Heart left ventricle (tissue), 13 donors: ENCODE results near the gene YWHAQ.
"Not testable (repeated sequence)": the region's sequence is repeated elsewhere in the genome, so short reads cannot be mapped to it uniquely, and the experiment has no call there.

ENCODE experiments used
- CTCF ChIP-seq, 12 donors: fragments of 200-600 bp; sonication (generic) in 4 of 12; IDR thresholded peaks; one replicate each; pipeline versions ENCODE4 v1.5.0 to v1.8.0; 2018 to 2022; ENCODE audit warnings: antibody characterized with exemption in 12 of 12, mild to moderate bottlenecking in 5 of 12
- POLR2A ChIP-seq, 2 donors: fragments of 450-650 bp; IDR thresholded peaks; one replicate each; pipeline ENCODE4 v1.6.1; 2017; ENCODE audit warnings: antibody characterized with exemption in 2 of 2, mild to moderate bottlenecking in 2 of 2, moderate library complexity in 2 of 2
- donor health status: ischemic (EF 13 %, LVEDD 7.1; RV severe dilation, severe dysfunction).
- donor health status: DM: no; HTN: yes; CAD: no.
- donor health status: DM: no; HTN: no; CAD: no.
- donor health status: ischemic (EF 25% LVEDD 6.9; RV normal size, moderate dysfunction).
- donor health status: ischemic (EF 25% LVEDD 5.7; RV mildly dilated, moderate dysfunction).
- donor health status: ischemic (EF 35%, LVEDD 5.7; RV mildly dilated, moderate dysfunction).
- donor health status: nonischemic (EF 11% LVEDD 7.7; RV severe dilation, severe dysfunction).
- donor health status: DM: yes; HTN: yes; CAD: no.
- donor health status: PGD.
- donor health status: ischemic (EF 29% LVEDD 5.4; RV normal size, mild dysfunction).
- donor health status: nonischemic (EF 23%, LVEDD 6.1; RV moderate dilation, normal function).

DNA sequence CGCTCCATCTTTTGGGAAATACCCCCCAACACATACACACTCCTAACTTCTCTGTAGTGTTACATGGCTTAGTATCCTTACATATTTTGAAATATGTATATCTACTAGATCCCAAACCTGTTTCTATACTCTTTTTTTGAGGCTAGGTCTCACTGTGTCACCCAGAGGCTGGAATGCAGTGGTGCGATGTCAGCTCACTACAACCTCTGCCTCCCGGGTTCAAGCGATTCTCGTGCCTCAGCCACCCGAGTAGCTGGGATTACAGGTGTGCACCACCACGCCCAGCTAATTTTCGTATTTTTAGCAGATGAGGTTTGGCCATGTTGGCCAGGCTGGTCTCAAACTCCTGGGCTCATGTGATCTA is 19.3 kb downstream of the YWHAQ start:
- TF ChIP-seq CTCF, POLR2A (IDR thresholded peaks at IDR 0.05): not testable (repeated sequence)
